ENCODE data around the gene NUDT11. TPM values are rescaled to one million over a fixed set of nuclear protein-coding genes. Genes with fewer than 3 reads are reported as not detected.
"Not testable (repeated sequence)": the region's sequence is repeated elsewhere in the genome, so short reads cannot be mapped to it uniquely, and the experiment has no call there.

The NUDT11 gene
- total RNA-seq (2014; rRNA removed; shearing (Covaris generic)), result 3.0 and 3.1 TPM in 2 replicates

DNA sequence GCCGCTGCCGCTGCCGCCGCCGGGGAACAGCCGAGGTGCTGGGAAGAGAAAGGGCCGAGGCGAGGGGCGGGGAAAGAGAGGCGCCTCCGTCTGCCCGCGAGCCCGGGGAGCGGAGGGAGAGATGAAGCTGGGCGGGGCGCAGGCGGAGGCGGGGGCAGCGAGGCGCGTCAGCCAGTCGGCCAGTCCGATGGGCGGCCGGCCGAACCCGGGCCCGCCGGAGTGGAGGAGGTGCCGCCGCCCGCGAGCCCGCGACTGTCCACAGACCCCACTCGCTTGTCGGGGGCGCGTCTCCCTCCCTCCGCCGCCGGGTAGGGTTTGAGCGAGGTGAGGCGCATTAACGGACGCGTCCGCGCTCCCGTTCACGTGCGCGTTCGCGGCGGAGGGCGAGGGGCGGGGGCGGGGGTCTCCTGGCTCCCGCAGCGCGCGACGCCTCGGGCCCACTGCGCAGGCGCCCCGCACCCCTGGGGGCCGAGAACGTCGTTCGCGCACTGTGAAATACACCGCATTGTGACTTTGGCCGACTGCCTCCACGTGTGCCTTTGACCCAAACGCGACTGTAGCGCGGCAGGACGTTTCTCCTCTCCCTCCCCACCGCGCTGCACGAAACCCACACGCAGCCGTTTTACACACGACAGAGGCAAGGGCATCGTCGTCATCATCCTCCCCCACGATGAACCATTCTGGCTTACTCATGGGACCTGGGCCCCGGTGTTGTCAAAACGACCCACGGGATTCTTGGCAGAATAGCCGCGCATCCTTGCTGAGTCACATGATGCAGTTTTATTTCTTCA lies at the start of gene NUDT11:
Gene NUDT11 (minus strand): TSS at position 92 of the 791 bp plus-strand sequence. CDS start 148 bp downstream, outside the sequence.
- in situ Hi-C loops (cut with HindIII; ENCODE audit: low sequenced_read_pairs), result no loop called here
- DNase-seq (ENCODE audit: low spot score), result peak; percentile 72

DNA sequence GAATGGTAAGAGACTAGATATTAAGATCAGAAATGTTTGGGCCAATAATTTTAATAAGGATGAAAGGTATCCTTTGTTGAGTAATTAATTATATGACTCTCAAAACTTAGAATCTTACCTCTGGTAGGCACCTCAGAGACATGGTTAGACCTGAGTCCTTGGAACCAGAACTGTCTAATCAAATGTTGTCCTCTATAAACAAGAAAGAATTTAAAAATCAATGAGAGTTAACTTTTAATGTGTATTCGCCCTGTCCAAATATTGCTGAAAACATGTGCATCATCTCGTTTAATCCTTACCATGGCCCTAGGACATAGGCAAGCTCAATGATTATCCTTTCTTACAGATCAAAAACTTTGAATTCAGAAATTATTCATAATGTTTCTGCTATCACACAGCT lies 24.0 kb upstream of the NUDT11 start:
- in situ Hi-C loops (cut with HindIII; ENCODE audit: low sequenced_read_pairs), result no loop called here
- DNase-seq (ENCODE audit: low spot score), result no peak

DNA sequence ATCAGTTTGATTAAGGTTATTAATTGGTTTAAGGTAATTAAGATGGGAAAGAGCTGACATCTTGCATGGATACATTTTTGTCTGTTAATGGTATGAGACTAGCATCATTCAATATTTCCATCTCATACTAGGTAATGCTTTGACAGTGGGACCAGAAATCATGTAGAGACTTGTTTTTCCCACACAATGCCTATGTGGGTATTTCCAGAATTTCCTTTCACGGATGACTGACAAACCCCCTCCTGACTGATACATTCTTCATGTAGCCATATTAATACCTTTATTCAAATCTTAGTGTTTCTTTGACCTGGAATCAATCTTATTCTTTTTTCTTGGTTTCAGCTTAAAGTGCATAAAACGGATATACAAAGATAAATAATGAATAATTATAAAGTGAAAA lies 22.7 kb upstream of the NUDT11 start:
- in situ Hi-C loops (cut with HindIII; ENCODE audit: low sequenced_read_pairs); DNase-seq (ENCODE audit: low spot score): not testable (repeated sequence)

DNA sequence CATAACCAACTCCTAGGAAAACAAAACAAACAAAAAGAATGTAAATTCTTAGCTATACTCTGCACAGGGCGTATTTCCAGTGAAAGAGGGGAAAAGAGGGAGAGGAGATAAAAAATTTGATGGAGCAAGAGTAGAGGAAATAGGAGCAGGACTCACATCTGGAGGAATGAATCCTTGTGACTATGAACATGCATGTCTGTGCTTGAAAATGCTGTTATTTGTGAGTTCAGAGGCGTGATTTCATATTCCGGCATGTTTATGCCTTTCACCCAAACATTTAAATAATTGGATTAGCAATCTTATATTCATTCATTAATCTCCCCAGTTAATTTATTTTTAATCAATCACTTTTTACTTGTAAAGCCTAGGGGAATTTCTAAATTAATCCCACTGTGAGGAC lies 11.2 kb upstream of the NUDT11 start:
- in situ Hi-C loops (cut with HindIII; ENCODE audit: low sequenced_read_pairs), result no loop called here

DNA sequence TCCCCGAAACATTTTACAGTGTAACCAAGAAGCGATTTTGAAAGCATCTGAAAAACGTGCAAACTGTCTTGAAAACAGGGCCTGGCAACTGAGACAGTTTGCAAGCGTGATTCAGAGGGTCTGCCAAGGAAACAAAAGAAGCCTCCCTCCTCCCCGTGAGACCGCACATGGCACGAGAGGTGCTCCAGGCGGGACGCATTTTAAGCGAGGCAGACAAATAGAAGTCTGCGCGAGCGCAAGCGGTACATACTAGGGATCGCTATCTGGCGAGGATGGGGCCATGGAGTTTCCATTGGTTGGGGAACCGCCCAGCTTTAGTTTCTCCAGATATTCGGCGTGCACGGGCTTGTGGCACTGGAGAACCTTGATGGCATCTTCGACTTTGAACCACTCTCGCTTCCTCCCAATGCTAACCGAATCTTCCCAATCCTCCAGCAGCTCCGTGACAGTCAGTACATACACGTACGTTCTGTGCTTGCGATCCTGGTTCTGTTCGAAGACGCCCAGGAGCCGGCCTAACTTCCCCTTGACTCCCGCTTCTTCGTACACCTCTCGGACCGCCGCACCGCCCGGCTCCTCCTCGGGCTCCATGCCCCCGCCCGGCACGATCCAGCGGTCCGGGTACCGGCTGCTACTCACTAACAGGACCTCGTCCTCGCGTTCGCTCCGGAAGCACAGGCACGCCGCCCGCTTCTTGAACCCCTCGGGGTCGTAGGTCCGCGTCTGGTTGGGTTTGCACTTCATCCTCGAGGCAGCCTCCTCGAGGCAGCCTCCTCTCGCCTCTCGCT lies 497 bp downstream of the NUDT11 start:
- in situ Hi-C loops (cut with HindIII; ENCODE audit: low sequenced_read_pairs), result not testable (repeated sequence)
- peak; percentile 34 for DNase-seq (ENCODE audit: low spot score)

More for the DNA sequence above, 11.2 kb upstream of the NUDT11 start:
- DNase-seq (ENCODE audit: low spot score), result no peak

DNA sequence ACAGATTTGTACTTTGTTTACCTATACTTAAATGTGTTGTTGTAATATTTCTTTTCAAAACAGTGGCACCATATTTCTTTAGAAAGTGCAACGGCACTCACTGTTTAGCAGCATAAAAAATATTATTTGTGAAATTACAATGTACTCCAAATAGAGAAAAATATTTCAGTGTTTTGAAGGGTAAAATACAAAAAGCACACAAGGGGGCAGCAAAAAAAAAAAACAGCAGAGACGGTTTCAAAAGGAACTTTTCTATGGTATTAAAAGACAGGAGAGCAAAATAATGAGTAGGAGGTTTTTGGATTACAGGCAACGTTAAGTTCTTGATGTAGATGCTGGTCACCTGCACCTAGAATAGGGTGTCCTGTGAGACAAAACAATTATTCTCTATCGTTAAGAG lies 2.0 kb downstream of the NUDT11 start:
- in situ Hi-C loops (cut with HindIII; ENCODE audit: low sequenced_read_pairs), result no loop called here
- DNase-seq (ENCODE audit: low spot score), result peak; percentile 11

DNA sequence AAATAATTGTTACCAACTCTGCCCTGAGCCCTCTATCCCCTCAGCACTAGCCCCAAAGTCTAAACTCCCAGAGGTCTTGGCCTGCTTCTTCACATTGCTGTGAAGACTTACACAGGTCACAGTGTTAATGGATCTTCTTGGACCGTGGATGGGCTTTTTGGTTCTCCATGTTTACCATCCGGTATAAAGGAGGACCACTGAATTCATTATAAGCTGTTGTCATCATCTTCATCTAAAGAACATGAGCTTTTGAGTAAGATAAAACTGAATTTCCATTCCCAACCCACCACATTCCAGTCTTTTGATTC lies 8.5 kb downstream of the NUDT11 start:
- in situ Hi-C loops (cut with HindIII; ENCODE audit: low sequenced_read_pairs), result no loop called here
- DNase-seq (ENCODE audit: low spot score), result no peak

DNA sequence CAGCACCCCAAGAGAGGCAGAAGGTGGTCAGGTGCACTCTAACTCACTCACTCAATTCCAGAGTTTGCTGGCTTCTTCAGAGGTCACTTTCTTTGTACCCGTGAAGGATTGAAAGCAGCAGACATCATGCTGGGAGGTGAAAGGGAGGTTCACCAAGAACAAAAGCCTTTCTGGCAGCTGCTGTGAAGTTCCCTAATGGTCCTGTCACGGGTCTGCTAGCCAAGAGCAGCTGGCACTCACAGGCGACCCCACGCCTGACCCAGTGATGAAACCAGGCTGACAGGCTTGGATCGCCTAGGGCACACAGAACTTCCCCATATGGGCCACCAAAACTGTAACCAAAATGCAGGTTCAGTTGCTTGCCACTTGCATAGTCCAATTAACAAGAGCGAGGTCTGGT lies 11.8 kb downstream of the NUDT11 start:
- in situ Hi-C loops (cut with HindIII; ENCODE audit: low sequenced_read_pairs), result no loop called here
- DNase-seq (ENCODE audit: low spot score), result no peak

DNA sequence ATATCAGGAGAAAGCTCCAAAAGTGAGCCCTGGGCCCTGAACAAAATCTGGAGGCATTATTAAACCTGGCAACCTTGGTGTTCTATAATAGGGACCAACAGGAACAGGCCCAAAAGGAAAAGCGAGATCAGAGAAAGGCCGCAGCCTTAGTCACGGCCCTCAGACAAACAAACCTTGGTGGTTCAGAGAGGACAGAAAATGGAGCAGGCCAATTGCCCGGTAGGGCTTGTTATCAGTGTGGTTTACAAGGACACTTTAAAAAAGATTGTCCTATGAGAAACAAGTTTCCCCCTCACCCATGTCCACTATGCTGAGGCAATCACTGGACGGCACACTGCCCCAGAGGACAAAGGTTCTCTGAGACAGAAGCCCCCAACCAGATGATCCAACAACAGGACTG lies 14.0 kb downstream of the NUDT11 start:
- in situ Hi-C loops (cut with HindIII; ENCODE audit: low sequenced_read_pairs); DNase-seq (ENCODE audit: low spot score): not testable (repeated sequence)

DNA sequence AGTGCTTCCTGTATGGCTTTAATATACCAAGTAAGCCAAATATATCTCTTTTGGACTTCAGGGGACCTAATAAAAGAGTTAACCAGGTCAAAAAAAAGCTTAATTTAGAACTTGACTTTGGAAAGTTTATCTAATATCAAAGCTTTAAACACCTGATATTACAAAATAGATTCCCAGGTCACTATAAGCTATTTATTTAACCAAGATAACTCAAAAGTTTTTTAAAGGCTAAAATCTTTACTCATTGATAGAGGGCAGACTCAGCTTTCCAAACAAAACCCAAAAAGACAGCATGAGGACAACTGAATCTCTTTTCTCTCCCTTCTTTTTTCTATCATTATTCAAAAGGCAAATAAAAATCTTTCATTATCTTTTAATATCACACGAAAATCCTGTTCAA lies 19.5 kb downstream of the NUDT11 start:
- in situ Hi-C loops (cut with HindIII; ENCODE audit: low sequenced_read_pairs), result no loop called here
- no peak for DNase-seq (ENCODE audit: low spot score)

DNA sequence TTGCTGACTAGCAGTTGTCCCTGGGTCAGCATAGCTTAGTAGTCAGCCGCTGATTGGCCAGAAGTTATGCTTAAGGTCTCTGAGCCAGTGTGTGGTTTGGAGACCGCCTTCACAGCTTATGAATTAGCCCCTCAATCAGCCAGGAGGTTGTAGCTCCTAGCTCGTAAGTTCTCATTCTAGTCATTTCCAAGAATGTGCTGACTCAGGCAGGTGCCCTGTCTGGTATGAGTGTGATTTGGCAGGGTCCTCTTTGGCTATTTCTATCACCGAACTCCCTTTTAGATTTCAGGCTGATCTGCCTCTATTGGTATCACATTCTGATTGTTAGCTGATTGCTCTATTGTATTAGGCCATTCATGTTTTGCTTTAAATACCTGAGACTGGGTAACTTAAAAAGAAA lies 33.1 kb downstream of the NUDT11 start:
- DNase-seq (ENCODE audit: low spot score), result no peak
- in situ Hi-C loops (cut with HindIII; ENCODE audit: low sequenced_read_pairs), result no loop called here

DNA sequence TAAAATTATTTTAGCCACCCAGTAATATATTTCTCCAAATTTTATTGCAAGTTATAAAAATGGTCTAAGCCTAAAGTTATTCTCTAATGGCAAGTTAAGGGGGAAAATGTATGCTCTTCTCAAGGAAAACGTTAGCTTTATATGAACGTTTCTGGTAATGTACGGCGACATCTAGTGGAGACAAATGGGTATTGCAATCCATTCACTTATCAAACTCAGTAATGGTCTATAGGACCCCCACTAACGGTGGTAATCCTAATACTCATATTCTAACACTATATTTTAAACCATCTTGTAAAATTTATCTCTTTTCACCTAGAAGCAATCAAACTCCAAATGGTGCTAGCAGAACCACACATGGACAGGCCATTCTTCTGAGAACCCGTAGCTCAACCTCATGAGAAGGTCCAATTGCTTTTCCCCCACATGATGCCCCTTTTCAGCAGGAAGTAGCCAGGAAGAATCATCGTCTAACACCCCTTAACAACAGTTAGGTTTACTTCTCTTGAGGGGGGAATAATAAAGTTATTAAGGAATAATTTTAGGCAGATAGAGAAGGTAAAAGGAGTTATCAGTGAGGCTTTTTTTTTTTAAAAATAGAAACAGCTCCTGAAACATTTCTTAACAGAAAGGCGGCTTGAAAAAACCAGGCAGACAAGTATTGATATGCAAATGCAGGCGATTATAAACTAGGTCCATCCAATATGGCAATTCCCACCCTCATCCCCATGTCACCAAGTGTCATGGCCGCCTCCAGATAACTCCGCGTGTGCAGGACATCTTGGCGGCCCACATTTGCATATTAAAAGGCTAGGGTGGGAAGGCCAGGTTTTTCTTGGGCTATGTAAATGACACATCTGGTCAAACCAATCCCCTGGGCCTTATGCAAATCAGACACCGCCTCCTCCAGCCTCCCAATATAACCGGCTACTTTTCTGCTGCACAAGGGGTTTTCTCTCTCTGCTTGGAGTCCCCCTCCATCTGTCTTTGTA lies 35.0 kb downstream of the NUDT11 start:
- peak; percentile 32 for DNase-seq (ENCODE audit: low spot score)
- in situ Hi-C loops (cut with HindIII; ENCODE audit: low sequenced_read_pairs), result no loop called here

DNA sequence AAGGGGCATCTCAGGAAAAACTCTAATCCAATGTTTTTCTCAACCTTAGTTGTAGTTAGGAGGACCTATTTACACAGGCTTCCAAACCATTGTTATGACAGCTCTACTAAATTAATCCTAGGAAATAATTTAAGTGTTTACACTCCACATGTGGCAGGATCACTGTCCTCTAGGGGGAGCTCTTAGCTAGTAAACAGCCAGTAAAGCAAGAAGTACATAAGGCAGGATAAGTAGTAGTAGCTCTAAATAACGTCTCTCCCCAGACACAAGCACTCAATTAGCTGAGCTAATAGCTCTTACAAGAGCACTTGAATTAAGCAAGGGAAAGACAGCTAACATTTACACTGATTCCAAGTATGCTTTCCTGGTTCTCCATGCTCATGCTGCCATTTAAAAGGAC lies 37.3 kb downstream of the NUDT11 start:
- in situ Hi-C loops (cut with HindIII; ENCODE audit: low sequenced_read_pairs), result no loop called here
- DNase-seq (ENCODE audit: low spot score), result peak; percentile 3

DNA sequence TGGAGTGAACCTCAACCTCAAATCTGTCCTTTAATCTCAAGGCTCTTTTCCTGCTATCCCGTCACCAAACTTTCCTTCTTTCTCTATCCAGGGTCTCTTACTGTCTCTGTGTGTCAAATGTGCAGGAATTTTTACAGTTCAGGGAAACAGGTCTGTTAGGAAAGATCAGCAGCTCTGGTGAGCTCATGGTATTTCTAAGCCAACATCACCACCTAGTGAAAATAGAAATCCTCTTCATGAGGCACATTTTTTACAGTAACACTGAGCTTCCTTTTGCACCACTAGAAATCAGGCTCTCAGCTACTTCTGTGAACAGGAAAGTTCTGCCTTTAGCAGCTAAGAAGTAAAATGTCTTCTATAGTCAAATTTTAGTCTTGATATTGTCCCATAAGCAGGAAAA lies 39.6 kb downstream of the NUDT11 start:
- DNase-seq (ENCODE audit: low spot score), result peak; percentile 37
- in situ Hi-C loops (cut with HindIII; ENCODE audit: low sequenced_read_pairs), result no loop called here

DNA sequence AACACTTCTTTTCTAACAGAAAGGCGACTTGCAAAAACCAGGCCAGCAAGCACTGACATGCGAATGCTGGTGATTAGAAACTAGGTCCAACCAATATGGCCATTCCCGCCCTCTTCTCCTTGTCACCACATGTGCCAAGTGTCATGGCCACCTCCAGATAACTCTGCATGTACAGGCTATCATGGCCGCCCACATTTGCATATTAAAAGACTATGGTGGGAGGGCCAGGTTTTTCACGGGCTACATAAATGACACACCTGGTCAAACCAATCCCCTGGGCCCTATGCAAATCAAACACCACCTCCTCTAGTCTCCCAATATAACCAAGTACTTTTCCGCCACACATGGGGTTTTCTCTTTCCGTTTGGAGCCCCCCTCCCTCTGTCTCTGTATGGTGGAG lies 40.1 kb downstream of the NUDT11 start:
- in situ Hi-C loops (cut with HindIII; ENCODE audit: low sequenced_read_pairs), result no loop called here
- DNase-seq (ENCODE audit: low spot score), result no peak

DNA sequence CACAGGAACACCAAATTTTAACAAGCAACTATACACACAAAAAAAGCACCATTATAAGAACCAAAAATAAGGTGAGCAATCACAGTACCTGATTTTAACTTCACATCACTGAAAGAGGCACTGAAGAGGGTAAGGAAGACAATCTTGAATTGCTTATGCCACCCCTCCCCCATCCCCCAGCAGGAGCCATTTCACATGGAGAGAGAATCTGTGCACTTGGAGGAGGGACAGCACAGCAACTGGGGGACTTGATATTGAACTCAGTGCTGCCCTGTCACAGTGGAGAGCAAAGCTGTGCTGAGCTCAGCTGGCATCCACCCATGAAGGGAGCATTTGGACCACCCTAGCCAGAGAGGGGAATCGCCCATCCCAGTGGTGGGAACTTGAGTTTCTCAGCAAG lies 56.0 kb downstream of the NUDT11 start:
- in situ Hi-C loops (cut with HindIII; ENCODE audit: low sequenced_read_pairs), result no loop called here
- DNase-seq (ENCODE audit: low spot score), result peak; percentile 49
